ENCODE results near the gene C19orf85. TPM values are rescaled to one million over a fixed set of nuclear protein-coding genes. Genes with fewer than 3 reads are reported as not detected.

Gene C19orf85
- total RNA-seq, 1 experiment from 2014 or later: not detected

DNA sequence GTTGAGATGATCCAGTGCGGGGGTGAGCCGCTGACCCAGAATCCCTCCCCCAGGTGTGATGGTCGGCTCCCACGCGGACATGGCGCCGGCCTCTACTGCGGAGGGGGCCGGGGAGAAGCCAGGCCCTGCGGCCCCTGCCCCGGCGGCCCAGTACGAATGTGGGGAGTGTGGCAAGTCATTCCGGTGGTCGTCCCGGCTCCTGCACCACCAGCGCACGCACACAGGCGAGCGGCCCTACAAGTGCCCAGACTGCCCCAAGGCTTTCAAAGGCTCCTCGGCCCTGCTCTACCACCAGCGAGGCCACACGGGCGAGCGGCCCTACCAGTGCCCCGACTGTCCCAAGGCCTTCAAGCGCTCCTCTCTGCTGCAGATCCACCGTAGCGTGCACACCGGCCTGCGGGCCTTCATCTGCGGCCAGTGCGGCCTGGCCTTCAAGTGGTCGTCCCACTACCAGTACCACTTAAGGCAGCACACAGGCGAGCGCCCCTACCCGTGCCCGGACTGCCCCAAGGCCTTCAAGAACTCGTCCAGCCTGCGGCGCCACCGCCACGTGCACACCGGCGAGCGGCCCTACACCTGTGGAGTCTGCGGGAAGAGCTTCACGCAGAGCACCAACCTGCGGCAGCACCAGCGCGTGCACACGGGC lies 16.7 kb upstream of the C19orf85 start:
- CTCF ChIA-PET: no interaction called here

DNA sequence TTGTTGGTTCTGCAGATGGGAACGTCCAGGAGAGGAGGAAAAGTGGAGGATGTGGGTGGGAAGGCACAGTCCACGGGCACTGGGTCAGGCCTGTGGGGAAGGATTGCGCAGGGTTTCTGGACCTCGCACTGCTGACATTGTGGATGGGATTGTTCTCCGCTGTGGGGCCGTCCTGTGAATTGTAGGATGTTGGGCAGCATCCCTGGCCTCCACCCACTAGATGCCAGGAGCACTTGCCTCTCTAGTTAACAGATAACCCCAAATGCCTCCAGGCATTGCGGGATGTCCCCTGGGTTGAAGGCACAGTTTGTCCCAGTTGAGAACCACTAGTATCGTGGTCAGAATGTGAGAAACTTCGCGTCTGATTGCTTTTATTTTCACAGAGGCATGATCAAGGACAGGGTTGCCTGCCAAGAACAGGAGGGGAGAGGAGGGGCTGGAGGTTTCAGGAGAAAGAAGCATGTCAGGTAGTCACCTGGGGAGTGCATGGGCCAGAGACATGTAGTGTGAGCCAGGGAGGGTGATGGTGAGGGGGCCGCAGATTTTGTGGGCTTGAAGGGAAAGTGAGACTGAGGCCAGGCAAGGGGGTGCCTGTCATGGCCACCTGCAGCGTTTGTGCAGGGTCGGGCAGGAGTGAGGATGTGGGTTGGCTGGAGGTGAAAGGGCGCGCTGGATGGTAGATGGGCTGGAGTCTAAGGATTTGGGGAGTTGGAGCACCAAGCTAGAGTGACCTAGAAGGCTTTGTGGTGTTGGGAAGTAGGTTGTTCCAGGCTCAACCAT lies 15.1 kb upstream of the C19orf85 start:
- Histone ChIP-seq H3K36me3 (ENCODE audit: control insufficient read depth, insufficient read depth, low read length) (no peaks in the 10 kb centered on the region), H3K4me3 (ENCODE audit: low read depth in 2 of 2, low read length in 2 of 2) (no peak overlapping the region), H3K4me1 (ENCODE audit: control insufficient read depth, insufficient read depth, low read length) (peaks cover 39% of the 10 kb centered on the region), H3K27ac (ENCODE audit: low read length) (no peak overlapping the region), H3K9me3 (ENCODE audit: control insufficient read depth, insufficient read depth, low read depth, low read length) (no peaks in the 10 kb centered on the region), H3K27me3 (ENCODE audit: control insufficient read depth, insufficient read depth, low read length) (no peaks in the 10 kb centered on the region)
- ATAC-seq (no peak), DNase-seq (ENCODE audit: low read depth, low spot score) (no peak)
- CTCF ChIA-PET: interaction anchor here (0.5 to 1.1 kb wide), 2 partner anchors 16 to 57 kb away, joined by 3 to 4 read pairs; partner anchors contain the start of gene SBK2
- BruUV-seq (replicated peaks): no TSS peak
- in situ Hi-C loops (cut with HindIII; ENCODE audit: low pct_unique_long_range_greater_than_20kb, low sequenced_read_pairs): no loop called here
- TF ChIP-seq REST (IDR thresholded peaks at IDR 0.05; ENCODE audit: insufficient read depth in 1 of 2, low read depth in 2 of 2, low read length in 1 of 2): no peak
- TF ChIP-seq POLR2AphosphoS5 (IDR thresholded peaks at IDR 0.05; ENCODE audit: low read depth, low read length): no peak
- TF ChIP-seq, protein P1, sequence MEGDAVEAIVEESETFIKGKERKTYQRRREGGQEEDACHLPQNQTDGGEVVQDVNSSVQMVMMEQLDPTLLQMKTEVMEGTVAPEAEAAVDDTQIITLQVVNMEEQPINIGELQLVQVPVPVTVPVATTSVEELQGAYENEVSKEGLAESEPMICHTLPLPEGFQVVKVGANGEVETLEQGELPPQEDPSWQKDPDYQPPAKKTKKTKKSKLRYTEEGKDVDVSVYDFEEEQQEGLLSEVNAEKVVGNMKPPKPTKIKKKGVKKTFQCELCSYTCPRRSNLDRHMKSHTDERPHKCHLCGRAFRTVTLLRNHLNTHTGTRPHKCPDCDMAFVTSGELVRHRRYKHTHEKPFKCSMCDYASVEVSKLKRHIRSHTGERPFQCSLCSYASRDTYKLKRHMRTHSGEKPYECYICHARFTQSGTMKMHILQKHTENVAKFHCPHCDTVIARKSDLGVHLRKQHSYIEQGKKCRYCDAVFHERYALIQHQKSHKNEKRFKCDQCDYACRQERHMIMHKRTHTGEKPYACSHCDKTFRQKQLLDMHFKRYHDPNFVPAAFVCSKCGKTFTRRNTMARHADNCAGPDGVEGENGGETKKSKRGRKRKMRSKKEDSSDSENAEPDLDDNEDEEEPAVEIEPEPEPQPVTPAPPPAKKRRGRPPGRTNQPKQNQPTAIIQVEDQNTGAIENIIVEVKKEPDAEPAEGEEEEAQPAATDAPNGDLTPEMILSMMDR (IDR thresholded peaks at IDR 0.05): no peak
- no peak for TF ChIP-seq SIN3A (IDR thresholded peaks at IDR 0.05; ENCODE audit: borderline replicate concordance, insufficient read depth, low read depth, low read length)
- intact Hi-C loops (cut with micrococcal nuclease; ENCODE audit: unreplicated experiment): no loop called here
- POLR2A ChIA-PET: no interaction called here

More for the DNA sequence above, 16.7 kb upstream of the C19orf85 start:
- peaks cover 3% of the 10 kb centered on the region; the same call in 1 of the 2 replicates for H3K36me3 ChIP-seq (ENCODE audit: control insufficient read depth, insufficient read depth, low read length)
- no TSS peak for BruUV-seq (replicated peaks)
- no peak overlapping the region for H3K27ac ChIP-seq (ENCODE audit: low read length)
- H3K4me3 ChIP-seq (ENCODE audit: low read depth in 2 of 2, low read length in 2 of 2): no peak overlapping the region
- in situ Hi-C loops (cut with HindIII; ENCODE audit: low pct_unique_long_range_greater_than_20kb, low sequenced_read_pairs): no loop called here
- intact Hi-C loops (cut with micrococcal nuclease; ENCODE audit: unreplicated experiment): no loop called here
- DNase-seq (ENCODE audit: low read depth, low spot score) (no peak), ATAC-seq (no peak)
- POLR2A ChIA-PET: no interaction called here
- TF ChIP-seq SIN3A (IDR thresholded peaks at IDR 0.05; ENCODE audit: borderline replicate concordance, insufficient read depth, low read depth, low read length) (no peak), POLR2AphosphoS5 (IDR thresholded peaks at IDR 0.05; ENCODE audit: low read depth, low read length) (no peak), TCF7L2 (IDR thresholded peaks at IDR 0.05; ENCODE audit: low read depth, low read length) (no peak), REST (IDR thresholded peaks at IDR 0.05; ENCODE audit: insufficient read depth in 1 of 2, low read depth in 2 of 2, low read length in 1 of 2) (no peak)
- TF ChIP-seq, protein P1 (IDR thresholded peaks at IDR 0.05): no peak
- H3K9me3 ChIP-seq (ENCODE audit: control insufficient read depth, insufficient read depth, low read depth, low read length): no peaks in the 10 kb centered on the region
- peaks cover 35% of the 10 kb centered on the region for H3K4me1 ChIP-seq (ENCODE audit: control insufficient read depth, insufficient read depth, low read length)
- H3K27me3 ChIP-seq (ENCODE audit: control insufficient read depth, insufficient read depth, low read length): no peaks in the 10 kb centered on the region
